Left lung (tissue), 10 donors: ENCODE data around the gene VPS9D1. TPM values are rescaled to one million over a fixed set of nuclear protein-coding genes. Genes with fewer than 3 reads are reported as not detected.
"Not testable (repeated sequence)": the region's sequence is repeated elsewhere in the genome, so short reads cannot be mapped to it uniquely, and the experiment has no call there.

ENCODE experiments used
- ATAC-seq: fragments of 200-7000 bp; cut with Tn5 transposase; one replicate; pipeline ENCODE4 v1.9.1; 2020; ENCODE audit warnings: moderate library complexity
- DNase-seq, 4 donors: peaks; one replicate each; pipeline ENCODE4 v3.0.0-alpha.2; 2013 to 2020
- H3K27ac ChIP-seq, 2 donors: fragments of 200-600 bp; sonication (generic) in 1 of 2; one replicate each; pipeline versions ENCODE4 v1.5.0 to v1.8.0; 2020 to 2021
- H3K27me3 ChIP-seq, 2 donors: fragments of 200-600 bp; sonication (generic) in 1 of 2; one replicate each; pipeline versions ENCODE4 v1.5.0 to v1.8.0; 2020 to 2021
- H3K36me3 ChIP-seq, 2 donors: fragments of 200-600 bp; sonication (generic) in 1 of 2; one replicate each; pipeline versions ENCODE4 v1.5.0 to v1.8.0; 2020 to 2021
- H3K4me1 ChIP-seq, 2 donors: fragments of 200-600 bp; one replicate each; pipeline ENCODE4 v1.8.0; 2021
- H3K4me3 ChIP-seq, 2 donors: fragments of 200-600 bp; sonication (generic) in 1 of 2; one replicate each; pipeline versions ENCODE4 v1.5.0 to v1.8.0; 2020 to 2021; ENCODE audit warnings: mild to moderate bottlenecking in 1 of 2
- H3K9me3 ChIP-seq, 2 donors: fragments of 200-600 bp; sonication (generic) in 1 of 2; one replicate each; pipeline versions ENCODE4 v1.5.0 to v1.8.0; 2020 to 2021
- intact Hi-C, 2 donors: fragments of 100-400 bp; cut with DNase I; formaldehyde crosslinking; loops; one replicate each; pipeline versions ENCODE4 v1.11.2 to v1.14.2; 2022
- polyA plus RNA-seq, 6 donors: library from polyadenylated mRNA; unstranded; fragments of 120-200 nt; gene quantifications; one replicate each; pipeline ENCODE4 v1.2.1, GENCODE V29; 2013; ENCODE audit not compliant: insufficient read length in 6 of 6
- total RNA-seq, 2 donors: library from RNA; stranded (reverse); fragmentation: NEBNext Ultra II Directional; extraction: Animal tissue kit (Norgen Biotek cat#: 25700); gene quantifications; one replicate each; pipeline ENCODE4 v1.2.1, GENCODE V29; 2021
- TF ChIP-seq, protein P1 (sequence below), 2 donors: fragments of 200-600 bp; sonication (generic) in 1 of 2; IDR thresholded peaks; one replicate each; pipeline versions ENCODE4 v1.5.0 to v1.8.0; 2021; ENCODE audit warnings: antibody characterized with exemption in 2 of 2
- donor health status: DM: no; HTN: yes; CAD: no.
- donor health status: DM: no; HTN: no; CAD: no.

The VPS9D1 gene
- total and polyA plus RNA-seq, 8 donors, result 9.0 to 19.0 (median 12.3) TPM

DNA sequence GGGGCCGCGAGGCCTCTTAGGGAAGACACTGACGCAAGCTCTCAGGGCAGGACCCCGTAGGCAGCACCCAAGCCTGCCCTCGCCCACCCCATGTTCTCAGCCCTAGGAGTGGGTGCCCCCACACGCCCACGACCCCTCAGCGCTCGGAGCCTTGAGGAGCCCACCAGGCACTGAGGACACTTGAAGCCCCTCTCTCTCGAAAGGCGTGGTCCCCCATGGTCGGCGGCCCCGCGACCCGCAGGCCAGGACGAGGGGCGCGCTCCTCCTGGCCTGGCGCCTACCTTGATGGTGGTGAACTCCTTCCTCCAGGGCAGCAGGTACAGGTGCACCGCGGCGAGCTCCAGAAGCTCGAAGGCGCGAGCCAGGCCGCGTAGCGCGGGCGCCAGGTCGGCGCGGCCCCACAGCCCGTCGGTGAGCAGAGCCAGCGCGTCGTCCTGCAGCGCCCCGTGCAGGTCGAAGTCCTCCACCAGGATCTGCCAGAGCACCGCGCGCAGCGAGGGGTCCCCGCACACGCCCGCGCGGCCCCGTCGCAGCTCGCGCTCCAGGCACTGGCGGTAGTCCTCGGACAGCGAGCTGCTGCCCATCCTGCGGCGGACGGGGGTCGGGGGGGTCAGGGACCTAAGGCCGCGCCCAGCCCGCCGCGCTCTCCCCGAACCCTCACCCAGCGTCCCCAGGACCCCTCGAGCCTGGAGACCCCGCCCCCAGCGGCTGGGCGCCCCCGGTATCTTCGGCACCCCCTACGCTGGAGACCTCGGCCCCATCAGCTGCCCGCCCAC lies 19.9 kb downstream of the VPS9D1 start:
- Histone ChIP-seq H3K4me1 (peaks cover 6 to 37% of the 10 kb centered on the region in 2 donors), H3K27ac (peak overlapping the region; percentile 82 to 88), H3K4me3 (peak overlapping the region; percentile 66 to 68), H3K36me3 (peaks cover 0 to 26% of the 10 kb centered on the region in 2 donors), H3K9me3 (no peaks in the 10 kb centered on the region), H3K27me3 (no peaks in the 10 kb centered on the region)
- DNase-seq (peak in 3 of 4 donors; percentile 69 to 88 (median 71)), ATAC-seq (peak; percentile 56)
- intact Hi-C loops, result no loop called here
- TF ChIP-seq, protein P1, sequence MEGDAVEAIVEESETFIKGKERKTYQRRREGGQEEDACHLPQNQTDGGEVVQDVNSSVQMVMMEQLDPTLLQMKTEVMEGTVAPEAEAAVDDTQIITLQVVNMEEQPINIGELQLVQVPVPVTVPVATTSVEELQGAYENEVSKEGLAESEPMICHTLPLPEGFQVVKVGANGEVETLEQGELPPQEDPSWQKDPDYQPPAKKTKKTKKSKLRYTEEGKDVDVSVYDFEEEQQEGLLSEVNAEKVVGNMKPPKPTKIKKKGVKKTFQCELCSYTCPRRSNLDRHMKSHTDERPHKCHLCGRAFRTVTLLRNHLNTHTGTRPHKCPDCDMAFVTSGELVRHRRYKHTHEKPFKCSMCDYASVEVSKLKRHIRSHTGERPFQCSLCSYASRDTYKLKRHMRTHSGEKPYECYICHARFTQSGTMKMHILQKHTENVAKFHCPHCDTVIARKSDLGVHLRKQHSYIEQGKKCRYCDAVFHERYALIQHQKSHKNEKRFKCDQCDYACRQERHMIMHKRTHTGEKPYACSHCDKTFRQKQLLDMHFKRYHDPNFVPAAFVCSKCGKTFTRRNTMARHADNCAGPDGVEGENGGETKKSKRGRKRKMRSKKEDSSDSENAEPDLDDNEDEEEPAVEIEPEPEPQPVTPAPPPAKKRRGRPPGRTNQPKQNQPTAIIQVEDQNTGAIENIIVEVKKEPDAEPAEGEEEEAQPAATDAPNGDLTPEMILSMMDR (IDR thresholded peaks at IDR 0.05), result no peak

- DNase-seq, result peak; percentile 95 to 100 (median 100)
- H3K27me3 ChIP-seq, result no peaks in the 10 kb centered on the region
- H3K4me1 ChIP-seq, result peaks cover 6 to 35% of the 10 kb centered on the region in 2 donors
- peak overlapping the region; percentile 66 to 68 for H3K4me3 ChIP-seq
- peak; percentile 73 for ATAC-seq
- TF ChIP-seq, protein P1 (IDR thresholded peaks at IDR 0.05), result peak; percentile 68 to 95
- H3K36me3 ChIP-seq, result peaks cover 0 to 32% of the 10 kb centered on the region in 2 donors
- peak overlapping the region; percentile 82 to 88 for H3K27ac ChIP-seq
- intact Hi-C loops, result no loop called here
- no peaks in the 10 kb centered on the region for H3K9me3 ChIP-seq
These were observed 20.5 kb downstream of the VPS9D1 start for GRCh38 chr16:89700100-89700648.

DNA sequence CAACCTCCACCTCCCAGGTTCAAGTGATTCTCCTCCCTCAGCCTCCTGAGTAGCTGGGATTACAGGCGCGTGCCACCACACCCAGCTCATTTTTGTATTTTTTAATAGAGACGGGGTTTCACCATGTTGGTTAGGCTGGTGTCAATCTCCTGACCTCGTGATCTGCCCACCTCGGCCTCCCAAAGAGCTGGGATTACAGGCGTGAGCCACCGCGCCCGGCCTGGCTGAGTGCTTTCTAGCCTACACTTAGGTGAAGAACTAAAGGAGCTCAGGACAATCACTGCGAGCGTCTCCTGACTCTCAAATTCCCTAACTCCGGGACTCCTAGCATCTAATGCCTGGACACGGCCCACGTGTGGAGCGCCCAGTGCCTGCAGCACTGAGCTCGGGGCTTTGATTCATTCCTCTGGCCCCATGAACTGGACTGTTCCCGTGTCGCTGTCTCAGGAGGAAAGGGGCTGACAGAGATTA lies 21.0 kb downstream of the VPS9D1 start:
- intact Hi-C loops, H3K27me3 ChIP-seq, H3K9me3 ChIP-seq, DNase-seq, ATAC-seq: not testable (repeated sequence)
- H3K27ac ChIP-seq, result peak overlapping the region in 1 of 2 donors; percentile 88
- peaks cover 0 to 37% of the 10 kb centered on the region in 2 donors for H3K36me3 ChIP-seq
- peak overlapping the region in 1 of 2 donors; percentile 68 for H3K4me3 ChIP-seq
- peaks cover 6 to 35% of the 10 kb centered on the region in 2 donors for H3K4me1 ChIP-seq

DNA sequence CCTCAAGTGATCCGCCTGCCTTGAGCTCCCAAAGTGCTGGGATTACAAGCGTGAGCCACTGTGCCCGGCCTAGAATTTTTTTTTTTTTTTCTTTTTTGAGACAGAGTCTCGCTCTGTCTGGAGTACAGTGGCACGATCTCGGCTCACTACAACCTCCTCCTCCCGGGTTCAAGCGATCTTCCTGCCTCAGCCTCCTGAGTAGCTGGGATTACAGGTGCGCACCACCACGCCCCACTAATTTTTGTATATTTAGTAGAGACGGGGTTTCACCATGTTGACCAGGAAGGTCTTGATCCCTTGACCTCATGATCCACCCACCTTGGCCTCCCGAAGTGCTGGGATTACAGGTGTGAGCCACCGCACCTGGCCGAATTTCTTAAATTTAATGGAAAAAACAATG lies 22.0 kb downstream of the VPS9D1 start:
- peaks cover 0 to 47% of the 10 kb centered on the region in 2 donors for H3K36me3 ChIP-seq
- H3K9me3 ChIP-seq, intact Hi-C loops: not testable (repeated sequence)

DNA sequence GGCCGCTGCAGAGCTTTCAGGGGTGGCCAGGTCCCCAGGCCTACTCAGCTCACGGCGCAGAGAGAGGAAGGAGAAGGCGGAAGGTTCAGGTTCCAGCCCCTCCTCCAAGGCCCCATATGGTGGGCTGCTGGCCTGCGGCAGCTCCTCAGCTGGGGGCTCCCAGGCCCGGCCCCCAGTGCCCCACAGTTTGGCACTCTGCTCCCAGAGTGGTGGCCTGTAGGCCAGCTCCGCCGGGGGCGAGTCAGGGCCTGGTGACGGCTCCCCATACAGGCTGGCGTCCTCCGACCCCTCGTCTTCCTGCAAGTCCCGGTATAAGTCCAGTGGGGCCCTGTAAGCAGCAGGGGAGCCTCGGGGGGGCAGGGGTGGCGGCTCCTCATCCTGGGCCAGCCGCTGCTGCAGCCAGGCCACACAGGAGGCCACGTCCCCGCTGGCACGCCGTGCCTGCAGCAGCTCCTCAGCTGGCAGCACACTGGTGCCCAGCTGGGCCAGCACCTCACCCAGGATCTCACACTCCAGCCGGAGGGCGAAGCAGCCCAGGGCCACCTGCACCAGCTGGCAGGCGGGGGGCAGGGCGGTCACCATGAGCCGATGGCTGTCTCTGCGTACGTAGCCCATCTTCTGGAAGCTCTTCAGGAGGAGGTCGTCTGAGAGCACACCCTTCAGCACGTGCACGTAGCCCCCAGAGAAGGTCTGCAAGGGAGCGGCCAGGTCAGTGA lies 22.9 kb downstream of the VPS9D1 start:
- intact Hi-C loops, result no loop called here
- Histone ChIP-seq H3K27me3 (no peaks in the 10 kb centered on the region), H3K36me3 (peaks cover 0 to 56% of the 10 kb centered on the region in 2 donors), H3K27ac (no peak overlapping the region), H3K4me3 (no peak overlapping the region), H3K4me1 (peaks cover 6 to 35% of the 10 kb centered on the region in 2 donors), H3K9me3 (no peaks in the 10 kb centered on the region)
- DNase-seq (peak in 1 of 4 donors; percentile 73), ATAC-seq (no peak)
- TF ChIP-seq, protein P1 (IDR thresholded peaks at IDR 0.05), result no peak

More for the DNA sequence above, 22.0 kb downstream of the VPS9D1 start:
- not testable (repeated sequence) for H3K4me3 ChIP-seq, H3K27me3 ChIP-seq, ATAC-seq, H3K27ac ChIP-seq
- DNase-seq, result peak in 1 of 4 donors; percentile 5
- H3K4me1 ChIP-seq, result peaks cover 6 to 35% of the 10 kb centered on the region in 2 donors
